HTERT RPE-1 (cell line): ENCODE results near the gene GRM5.
"Not testable (repeated sequence)": the region's sequence is repeated elsewhere in the genome, so short reads cannot be mapped to it uniquely, and the experiment has no call there.

Source experiments
- in situ Hi-C: fragments of 300-500 bp; cut with MboI; formaldehyde crosslinking; loops from 4 replicates; pipeline ENCODE4 v1.14.3; 2020; ENCODE audit warnings: low sequenced_read_pairs

The GRM5 gene

GRCh38 chr11:88552379-88553062, 513.3 kb downstream of the GRM5 start:
- in situ Hi-C loops: no loop called here

GRCh38 chr11:88544656-88545280, 521.0 kb downstream of the GRM5 start:
- in situ Hi-C loops: no loop called here

DNA sequence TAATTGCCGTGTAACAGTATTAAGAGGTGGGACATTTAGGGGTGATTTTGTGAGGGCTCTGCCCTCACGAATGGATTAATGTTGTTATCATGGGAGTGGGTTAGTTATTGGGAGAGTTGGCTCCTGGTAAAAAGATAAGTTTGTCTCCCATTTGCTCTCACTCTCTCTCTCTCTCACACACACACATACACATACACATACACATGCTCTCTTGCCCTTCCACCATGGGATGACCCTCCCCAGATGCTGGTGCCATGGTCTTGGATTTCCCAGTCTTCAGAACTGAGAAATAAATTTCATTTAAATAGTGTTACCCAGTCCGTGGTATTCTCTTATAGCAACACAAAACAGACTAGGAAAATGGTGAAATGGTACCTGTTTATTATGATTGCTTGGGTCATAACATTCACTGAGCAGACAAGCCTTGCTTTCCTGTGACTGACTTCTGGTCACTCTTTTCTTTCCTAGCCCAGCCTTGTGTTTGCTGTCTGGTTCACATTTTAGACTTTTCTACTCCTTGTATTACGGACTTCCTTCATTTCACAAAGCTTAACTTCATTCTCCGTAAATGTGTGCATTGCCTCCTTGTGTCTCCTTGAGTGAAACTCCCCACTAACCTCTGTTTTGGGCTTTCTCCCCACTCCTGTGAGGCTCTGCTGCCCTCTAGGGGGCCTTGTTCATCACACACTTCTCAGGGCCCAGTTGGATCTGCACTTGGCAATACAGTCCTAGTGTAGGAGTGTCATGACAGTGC, 521.7 kb downstream of the GRM5 start:
- in situ Hi-C loops: no loop called here

DNA sequence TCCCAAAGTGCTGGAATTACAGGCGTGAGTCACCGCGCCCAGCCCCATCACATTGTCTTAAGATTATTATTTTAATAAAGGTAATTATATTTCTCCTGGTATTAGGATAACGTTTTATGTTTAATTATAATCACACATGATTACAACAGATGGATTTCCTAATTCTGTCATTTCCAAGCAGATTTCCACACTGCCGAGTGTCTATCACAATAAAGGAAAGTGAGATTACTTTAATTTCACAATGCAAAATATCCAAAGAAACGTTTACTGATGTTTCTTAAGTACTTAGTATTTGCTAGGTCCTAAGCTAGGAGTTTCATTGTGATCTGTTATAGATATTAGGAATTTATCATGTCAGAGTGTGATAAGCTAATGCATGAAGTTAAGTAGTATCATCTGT, 524.8 kb downstream of the GRM5 start:
- in situ Hi-C loops: no loop called here

DNA sequence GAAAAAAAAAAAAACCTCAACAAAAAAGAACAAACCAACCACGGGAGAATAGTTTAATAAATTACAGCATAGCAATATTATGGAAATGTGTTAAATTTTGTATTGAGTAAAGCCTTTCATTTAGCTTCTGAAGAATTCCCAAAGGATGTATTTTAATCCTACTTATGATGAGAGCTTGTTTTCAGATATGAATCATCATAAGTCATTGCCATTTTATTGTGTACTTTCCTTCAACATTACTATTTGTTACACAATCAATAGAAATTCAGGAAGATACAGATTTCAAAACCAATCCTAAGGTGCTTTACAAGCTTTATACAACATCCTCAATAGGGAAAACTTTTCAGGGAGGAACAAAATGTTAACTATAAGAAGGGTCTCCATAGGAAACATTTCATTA, 527.7 kb downstream of the GRM5 start:
- in situ Hi-C loops: no loop called here

DNA sequence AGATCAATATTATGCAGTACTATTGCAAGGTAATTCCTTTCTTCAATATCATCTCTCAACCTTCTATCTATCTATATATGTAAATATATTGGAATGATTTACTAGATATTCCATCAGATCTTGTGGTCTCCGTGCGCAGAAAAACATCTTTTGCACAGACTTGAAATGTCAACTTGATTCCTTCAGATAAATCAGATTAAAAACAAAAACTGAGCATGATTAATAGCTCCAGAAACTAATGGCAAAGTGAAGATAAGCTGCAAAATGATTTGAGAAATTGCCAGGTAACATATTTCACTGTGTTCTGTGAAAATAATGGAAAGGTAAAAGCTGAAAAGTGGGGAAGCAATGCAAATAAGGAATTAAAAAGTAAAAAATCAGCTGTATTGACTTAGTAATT, 528.2 kb downstream of the GRM5 start:
- in situ Hi-C loops: no loop called here

DNA sequence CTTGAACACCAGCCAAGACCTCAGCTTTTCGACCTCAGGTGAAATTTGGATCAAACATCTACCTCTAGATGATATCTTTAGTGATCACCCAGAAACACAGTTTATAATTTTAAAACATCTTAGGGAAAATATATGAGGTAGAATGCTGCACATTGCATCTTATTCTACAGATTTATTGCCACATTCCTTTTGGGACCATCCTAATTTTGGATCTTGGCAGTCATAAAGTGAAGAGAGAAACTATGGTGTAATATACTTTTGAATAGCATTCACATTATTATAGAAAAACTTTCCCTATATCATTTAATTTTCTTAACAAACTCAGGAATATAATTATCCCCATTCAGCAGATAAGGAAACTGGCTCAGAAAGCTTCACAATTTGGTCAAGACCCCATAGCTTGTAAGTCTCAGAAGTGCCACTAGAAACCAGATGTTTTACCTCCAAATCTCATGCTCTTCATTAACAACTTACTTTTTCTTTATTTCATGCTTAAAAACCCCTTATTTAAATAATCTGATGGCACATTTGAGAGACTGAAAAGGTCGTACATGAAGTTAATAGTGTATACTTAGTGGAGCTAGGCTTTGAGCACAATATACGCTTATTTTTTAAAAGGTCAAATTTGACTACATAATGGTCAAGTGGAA, 529.0 kb downstream of the GRM5 start:
- in situ Hi-C loops: no loop called here

DNA sequence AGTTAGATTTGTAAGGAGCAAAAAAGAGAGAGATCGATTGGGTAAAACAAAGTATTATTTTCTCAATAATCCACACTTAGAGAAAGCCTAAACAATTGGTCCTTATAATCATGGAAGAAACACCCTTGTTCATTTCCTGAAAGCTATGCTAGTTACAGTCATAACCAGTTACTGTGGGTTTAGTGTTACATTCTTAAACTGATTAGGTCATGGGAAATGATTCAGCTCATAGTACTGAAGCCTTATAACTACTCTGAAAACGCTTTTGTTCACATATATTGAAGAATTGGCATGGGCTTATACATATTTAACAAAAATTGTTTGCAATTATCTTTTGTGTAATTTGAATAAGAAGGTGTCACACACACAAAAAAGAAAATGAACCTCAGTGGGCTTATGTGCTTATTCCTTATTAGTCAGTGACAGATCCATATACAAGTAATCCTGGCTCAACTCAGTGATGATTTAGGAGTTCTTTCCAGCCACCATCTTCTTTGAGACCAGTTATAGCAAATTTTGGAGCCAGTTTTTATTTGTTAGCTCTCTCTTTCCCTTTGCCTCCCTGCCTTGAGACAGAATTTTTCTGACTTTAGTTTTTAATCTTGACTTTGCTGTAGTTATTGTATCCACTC, 529.8 kb downstream of the GRM5 start:
- in situ Hi-C loops: no loop called here

- in situ Hi-C loops: no loop called here
These were observed 530.5 kb downstream of the GRM5 start for GRCh38 chr11:88535266-88535665.

- in situ Hi-C loops: not testable (repeated sequence)
These were observed 531.1 kb downstream of the GRM5 start for GRCh38 chr11:88534706-88535105.

DNA sequence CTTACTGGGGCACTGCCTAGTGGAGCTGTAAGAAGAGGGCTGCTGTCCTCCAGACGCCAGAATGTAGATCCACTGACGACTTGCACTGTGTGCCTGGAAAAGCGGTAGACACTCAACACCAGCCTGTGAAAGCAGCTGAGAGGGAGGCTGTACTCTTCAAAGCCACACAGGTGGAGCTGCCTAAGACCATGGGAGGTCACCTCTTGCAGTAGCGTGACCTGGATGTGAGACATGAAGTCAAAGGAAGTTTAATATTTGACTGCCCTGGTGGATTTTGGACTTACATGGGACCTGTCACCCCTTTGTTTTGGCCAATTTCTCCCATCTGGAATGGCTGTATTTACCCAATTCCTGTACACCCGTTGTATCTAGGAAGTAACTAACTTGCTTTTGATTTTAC, 531.6 kb downstream of the GRM5 start:
- in situ Hi-C loops: no loop called here

DNA sequence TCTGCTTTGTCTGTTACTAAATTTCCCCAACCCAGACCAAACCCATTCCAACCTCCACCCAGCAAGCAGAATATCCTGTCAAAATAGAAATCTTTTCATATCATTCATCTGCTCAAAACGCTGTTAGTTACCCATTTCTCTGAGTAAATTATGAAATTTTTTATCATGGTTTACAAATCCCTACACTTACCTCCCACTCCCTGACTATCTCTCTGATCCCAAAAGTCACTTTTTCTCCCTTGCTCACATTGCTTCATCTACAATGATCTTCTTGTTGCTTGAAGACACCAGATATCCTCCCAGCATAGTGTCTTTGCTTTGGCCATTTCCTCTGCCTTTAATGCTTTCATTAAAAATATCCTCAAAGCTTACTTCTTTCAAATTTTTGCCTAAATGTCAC, 532.8 kb downstream of the GRM5 start:
- in situ Hi-C loops: no loop called here

DNA sequence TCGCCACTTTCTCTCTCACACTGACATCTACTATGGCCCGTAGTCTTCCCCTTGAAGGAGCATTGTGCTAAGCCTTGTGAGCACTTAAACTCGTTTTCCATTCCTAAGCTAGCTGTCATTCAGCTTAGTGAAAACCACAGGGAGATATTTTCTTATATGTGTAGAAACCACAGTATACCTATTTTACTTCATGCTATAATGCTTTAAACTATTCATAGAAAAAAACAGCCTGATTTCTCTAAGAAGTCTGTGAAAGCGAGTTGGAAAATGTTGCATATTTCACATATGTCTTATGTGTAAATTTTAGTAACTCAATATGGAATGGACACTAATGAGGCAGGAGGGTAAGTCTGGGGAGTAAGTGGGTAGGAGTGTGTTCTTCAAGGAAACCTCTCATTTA, 534.0 kb downstream of the GRM5 start:
- in situ Hi-C loops: no loop called here

DNA sequence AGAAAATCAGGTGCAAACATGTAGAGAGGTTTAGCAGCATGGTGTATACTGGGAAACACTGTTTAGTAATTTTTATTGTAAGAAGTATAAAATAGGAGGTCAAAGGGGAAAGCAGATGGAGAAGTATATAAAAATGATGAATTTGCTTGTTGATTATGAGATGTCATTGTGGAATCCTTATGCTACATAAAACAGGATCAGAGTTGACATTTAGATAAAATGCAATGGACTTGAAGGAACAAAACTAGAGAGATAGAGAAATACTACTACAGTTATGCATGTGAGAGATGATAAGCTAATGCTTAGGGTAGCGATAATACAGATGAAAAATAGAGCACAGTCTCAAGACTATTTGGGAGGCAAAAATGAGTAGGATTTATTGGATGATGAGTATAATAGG, 536.4 kb downstream of the GRM5 start:
- in situ Hi-C loops: no loop called here

- in situ Hi-C loops: no loop called here
These were observed 542.3 kb downstream of the GRM5 start for GRCh38 chr11:88523386-88524071.

GRCh38 chr11:88522624-88523385, 543.0 kb downstream of the GRM5 start:
- in situ Hi-C loops: no loop called here

DNA sequence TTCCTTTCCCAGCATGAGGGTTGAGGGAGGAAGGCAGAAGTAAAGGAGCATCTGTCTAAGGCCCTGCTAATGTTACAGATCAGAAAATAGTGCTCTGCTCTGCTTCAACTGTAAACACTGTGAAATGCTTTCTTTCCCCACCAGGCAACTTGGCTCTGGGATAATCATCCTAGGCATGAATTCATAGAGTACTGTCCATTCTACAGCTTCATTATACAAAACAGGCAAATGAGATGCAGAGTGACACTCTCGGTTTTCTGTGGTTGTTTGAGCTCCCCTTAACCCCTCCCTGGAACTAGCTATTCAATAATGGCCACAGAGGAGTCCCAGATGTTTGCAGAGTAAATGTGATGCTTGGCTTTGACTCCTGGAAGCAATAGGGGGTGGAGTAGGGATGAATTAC, 544.0 kb downstream of the GRM5 start:
- in situ Hi-C loops: no loop called here

DNA sequence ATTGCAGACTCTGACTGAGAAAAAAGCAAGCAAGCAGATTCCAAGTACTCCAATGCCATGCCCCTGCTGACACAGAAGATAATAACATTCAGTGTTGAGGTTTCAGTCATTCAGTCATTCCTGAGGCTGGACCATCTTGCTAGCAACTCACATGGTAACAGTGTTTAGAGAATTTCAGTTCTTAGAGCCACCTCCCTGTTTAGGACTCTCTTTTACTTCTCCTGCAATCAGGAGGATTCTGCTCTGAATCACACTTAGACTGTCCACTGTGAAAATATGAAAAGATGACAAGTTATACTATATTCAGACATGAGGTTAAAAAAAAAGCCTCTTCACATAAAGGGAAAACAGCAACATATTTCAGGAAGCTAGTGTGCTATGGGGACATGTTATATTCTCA, 544.4 kb downstream of the GRM5 start:
- in situ Hi-C loops: no loop called here

DNA sequence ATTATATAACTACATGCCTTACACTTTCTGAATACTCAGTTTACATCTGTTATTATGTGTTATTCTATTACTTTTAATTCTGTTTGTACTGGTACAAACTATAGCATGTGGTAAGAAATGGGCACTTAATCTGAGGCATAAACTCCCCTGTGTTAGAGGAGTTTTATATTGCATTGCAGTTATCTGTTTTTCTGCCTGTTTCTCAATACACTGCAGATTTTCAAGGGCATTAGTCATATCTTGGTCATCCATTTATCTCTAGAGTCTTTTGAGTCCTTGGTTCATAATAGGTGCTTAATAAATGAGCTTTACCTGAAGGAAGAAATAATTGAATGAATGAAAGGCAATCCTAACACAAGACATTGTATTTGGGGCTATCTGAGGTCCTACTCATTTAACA, 545.4 kb downstream of the GRM5 start:
- in situ Hi-C loops: no loop called here

GRCh38 chr11:88515002-88515401, 550.8 kb downstream of the GRM5 start:
- in situ Hi-C loops: no loop called here
